B cell (primary cell): Measurements from ENCODE around the gene SCYGR5. TPM values are rescaled to one million over a fixed set of nuclear protein-coding genes. Genes with fewer than 3 reads are reported as not detected.

Experiments
- ATAC-seq: fragments of 200-7000 bp; cut with Tn5 transposase; one replicate; pipeline ENCODE4 v1.10.0; 2021; ENCODE audit warnings: low read depth, mild to moderate bottlenecking, moderate number of reproducible peaks, moderate library complexity
- CTCF ChIA-PET: fragments of 350-600 bp; sonication (Branson Sonifier 250); formaldehyde crosslinking; loops from one replicate; lab custom pipeline; 2021; ENCODE audit warnings: antibody characterized with exemption, inconsistent platforms; lab: Charles Lee
- POLR2A ChIA-PET: fragments of 350-600 bp; sonication (Branson Sonifier 250); formaldehyde crosslinking; loops from one replicate; lab custom pipeline; 2021; ENCODE audit warnings: antibody characterized with exemption; lab: Charles Lee
- DNase-seq: peaks from one replicate; pipeline ENCODE4 v3.0.0; 2013
- H2AFZ ChIP-seq: 2 replicates; pipeline ENCODE4 v1.6.1; 2012; ENCODE audit warnings: mild to moderate bottlenecking, low read depth, low read length; ENCODE audit not compliant: insufficient read depth, poor library complexity, severe bottlenecking
- H3K27ac ChIP-seq, 2 donors: 1 replicate in 1 of 2; 2 replicates in 1 of 2; pipeline ENCODE4 v1.5.1; 2012 to 2013; ENCODE audit warnings: low read length in 2 of 2, mild to moderate bottlenecking in 2 of 2, moderate library complexity in 1 of 2
- H3K27me3 ChIP-seq, 4 experiments: fragments of 200-600 bp in 1 of 4; sonication (generic) in 1 of 4; replicated peaks in 1 of 4; 1 replicate in 2 of 4; 2 replicates in 2 of 4; pipeline versions ENCODE4 v1.6.1 to v1.7.0; 2013 to 2016; ENCODE audit warnings: low read length in 3 of 4, mild to moderate bottlenecking in 2 of 4, mixed read lengths in 1 of 4, moderate library complexity in 1 of 4; ENCODE audit not compliant: insufficient read depth in 4 of 4, control insufficient read depth in 3 of 4; ENCODE audit errors: control extremely low read depth in 1 of 4
- H3K36me3 ChIP-seq, 2 experiments: replicated peaks in 1 of 2; 1 replicate in 1 of 2; 2 replicates in 1 of 2; pipeline versions ENCODE4 v1.6.1 to v1.7.1; 2013; ENCODE audit warnings: low read length in 1 of 2; ENCODE audit not compliant: insufficient read depth in 2 of 2, control insufficient read depth in 1 of 2; ENCODE audit errors: control extremely low read depth in 1 of 2, extremely low read depth in 1 of 2
- H3K4me1 ChIP-seq, 2 donors: fragments of 200-600 bp in 1 of 2; sonication (generic) in 1 of 2; 1 replicate in 1 of 2; 2 replicates in 1 of 2; pipeline versions ENCODE4 v1.5.1 to v1.6.1; 2013 to 2017; ENCODE audit warnings: low read length in 2 of 2; ENCODE audit not compliant: control insufficient read depth in 2 of 2, insufficient read depth in 2 of 2
- H3K4me2 ChIP-seq: replicated peaks from 2 replicates; pipeline ENCODE3; 2012; ENCODE audit warnings: mild to moderate bottlenecking, low read depth, low read length; ENCODE audit not compliant: poor library complexity, severe bottlenecking
- H3K4me3 ChIP-seq, 5 experiments: fragments of 200-600 bp in 1 of 5; sonication (generic) in 1 of 5; 1 replicate in 3 of 5; 2 replicates in 2 of 5; pipeline versions ENCODE4 v1.5.1 to v1.7.0; 2011 to 2016; ENCODE audit warnings: low read length in 4 of 5, mild to moderate bottlenecking in 4 of 5, low read depth in 2 of 5, control low read depth in 1 of 5, moderate library complexity in 1 of 5; ENCODE audit not compliant: insufficient read depth in 1 of 5; ENCODE audit errors: control extremely low read depth in 1 of 5, extremely low read depth in 1 of 5
- H3K79me2 ChIP-seq: fragments of 200-600 bp; sonication (generic); one replicate; pipeline ENCODE4 v1.6.0; 2016; ENCODE audit warnings: low read length; ENCODE audit not compliant: control insufficient read depth, insufficient read depth
- H3K9ac ChIP-seq: fragments of 200-600 bp; sonication (generic); 2 replicates; pipeline ENCODE4 v1.6.1; 2017; ENCODE audit warnings: mild to moderate bottlenecking, low read length, moderate library complexity
- H3K9me3 ChIP-seq, 3 donors: one replicate each; pipeline versions ENCODE4 v1.6.1 to v1.7.1; 2013; ENCODE audit warnings: low read length in 2 of 3; ENCODE audit not compliant: control insufficient read depth in 2 of 3, insufficient read depth in 1 of 3; ENCODE audit errors: control extremely low read depth in 1 of 3
- H4K20me1 ChIP-seq: 2 replicates; pipeline ENCODE4 v1.6.0; 2012; ENCODE audit warnings: mild to moderate bottlenecking, low read length; ENCODE audit not compliant: insufficient read depth, control insufficient read depth, poor library complexity, severe bottlenecking
- H3K27ac Mint-ChIP-seq: one replicate; pipeline ENCODE4 v1.8.0; 2021; ENCODE audit warnings: mixed read lengths
- H3K27me3 Mint-ChIP-seq: one replicate; pipeline ENCODE4 v1.8.0; 2021; ENCODE audit warnings: mixed read lengths
- H3K4me1 Mint-ChIP-seq: one replicate; pipeline ENCODE4 v1.8.0; 2021; ENCODE audit warnings: mixed read lengths
- H3K4me3 Mint-ChIP-seq: one replicate; pipeline ENCODE4 v1.8.0; 2021; ENCODE audit warnings: mixed read lengths
- H3K9me3 Mint-ChIP-seq: one replicate; pipeline ENCODE4 v1.8.0; 2022; ENCODE audit warnings: mixed read lengths; ENCODE audit not compliant: insufficient read depth
- EZH2 ChIP-seq: IDR thresholded peaks from 2 replicates; pipeline ENCODE4 v1.6.1; 2012; ENCODE audit warnings: borderline replicate concordance, low read depth, mild to moderate bottlenecking, moderate library complexity, low read length; ENCODE audit not compliant: insufficient read depth, poor library complexity, severe bottlenecking
- WGBS: methylation state at CpG from one replicate; pipeline ENCODE4 v1.1.5; 2013; ENCODE audit warnings: missing lambda C conversion rate; ENCODE audit not compliant: insufficient coverage; 5-methylcytosine and 5-hydroxymethylcytosine counted together
- intact Hi-C: fragments of 100-400 bp; cut with micrococcal nuclease; formaldehyde crosslinking; loops from one replicate; pipeline ENCODE4 v1.10.0; 2022
- polyA plus RNA-seq: library from polyadenylated mRNA; depleted of rRNA; stranded (reverse); fragments of >200 nt; gene quantifications from 2 replicates; pipeline ENCODE4 v1.2.3, GENCODE V29; 2012
- total RNA-seq, 2 donors: library from RNA; stranded (reverse); fragments of 120-200 nt in 1 of 2; gene quantifications; 1 replicate in 1 of 2; 2 replicates in 1 of 2; pipeline versions ENCODE4 v1.2.3 to v1.2.4, GENCODE V29; 2013 to 2022
- TF ChIP-seq, protein P1 (sequence below): fragments of 200-600 bp; IDR thresholded peaks from one replicate; pipeline ENCODE4 v1.8.0; 2022; ENCODE audit warnings: antibody characterized with exemption, mild to moderate bottlenecking

The SCYGR5 gene
- total and polyA plus RNA-seq, 2 donors (not counting 1 experiment from before 2014, with no cell fraction given), result not detected

DNA sequence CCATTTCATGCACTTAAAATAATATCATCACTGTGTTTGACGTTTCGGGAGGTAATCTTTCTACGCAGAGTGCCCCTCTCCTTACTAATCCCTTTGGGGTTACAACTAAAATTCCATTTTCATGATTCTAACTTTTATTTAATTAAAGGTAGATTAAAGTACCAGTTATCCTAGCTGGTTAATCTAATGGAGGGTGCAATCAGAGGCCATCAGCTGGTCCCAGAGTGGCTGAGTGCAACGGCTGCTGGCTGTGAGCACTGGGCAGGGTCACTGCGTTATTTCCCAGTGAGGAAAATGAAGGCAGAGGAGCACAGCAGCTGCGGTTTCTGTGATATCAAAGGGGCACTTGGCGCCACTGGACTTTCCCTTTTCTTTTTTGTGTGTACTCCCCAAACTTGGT, 37.2 kb upstream of the SCYGR5 start:
- no peak overlapping the region for H3K4me2 ChIP-seq
- no peaks in the 10 kb centered on the region for H3K4me1 Mint-ChIP-seq
- peaks cover 0 to 6% (median 2%) of the 10 kb centered on the region in 4 experiments for H3K27me3 ChIP-seq
- intact Hi-C loops, result no loop called here
- H3K27ac Mint-ChIP-seq, result no peak overlapping the region
- H3K4me3 ChIP-seq, result no peak overlapping the region
- no peaks in the 10 kb centered on the region for H4K20me1 ChIP-seq
- no peak overlapping the region for H3K9ac ChIP-seq
- POLR2A ChIA-PET, result no interaction called here
- no peak overlapping the region for H3K27ac ChIP-seq
- CTCF ChIA-PET, result no interaction called here
- no peaks in the 10 kb centered on the region for H3K36me3 ChIP-seq
- WGBS, result 72% methylated on average over 4 of the region's 7 CpGs
- DNase-seq, result no peak
- peaks cover 26% of the 10 kb centered on the region for H3K27me3 Mint-ChIP-seq
- no peaks in the 10 kb centered on the region for H3K9me3 ChIP-seq
- H3K4me1 ChIP-seq, result no peaks in the 10 kb centered on the region
- TF ChIP-seq EZH2, result no peak
- TF ChIP-seq, protein P1, sequence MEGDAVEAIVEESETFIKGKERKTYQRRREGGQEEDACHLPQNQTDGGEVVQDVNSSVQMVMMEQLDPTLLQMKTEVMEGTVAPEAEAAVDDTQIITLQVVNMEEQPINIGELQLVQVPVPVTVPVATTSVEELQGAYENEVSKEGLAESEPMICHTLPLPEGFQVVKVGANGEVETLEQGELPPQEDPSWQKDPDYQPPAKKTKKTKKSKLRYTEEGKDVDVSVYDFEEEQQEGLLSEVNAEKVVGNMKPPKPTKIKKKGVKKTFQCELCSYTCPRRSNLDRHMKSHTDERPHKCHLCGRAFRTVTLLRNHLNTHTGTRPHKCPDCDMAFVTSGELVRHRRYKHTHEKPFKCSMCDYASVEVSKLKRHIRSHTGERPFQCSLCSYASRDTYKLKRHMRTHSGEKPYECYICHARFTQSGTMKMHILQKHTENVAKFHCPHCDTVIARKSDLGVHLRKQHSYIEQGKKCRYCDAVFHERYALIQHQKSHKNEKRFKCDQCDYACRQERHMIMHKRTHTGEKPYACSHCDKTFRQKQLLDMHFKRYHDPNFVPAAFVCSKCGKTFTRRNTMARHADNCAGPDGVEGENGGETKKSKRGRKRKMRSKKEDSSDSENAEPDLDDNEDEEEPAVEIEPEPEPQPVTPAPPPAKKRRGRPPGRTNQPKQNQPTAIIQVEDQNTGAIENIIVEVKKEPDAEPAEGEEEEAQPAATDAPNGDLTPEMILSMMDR, result no peak
- H2AFZ ChIP-seq, result no peak overlapping the region
- H3K79me2 ChIP-seq, result no peaks in the 10 kb centered on the region
- H3K9me3 Mint-ChIP-seq, result no peaks in the 10 kb centered on the region
- ATAC-seq, result no peak
- H3K4me3 Mint-ChIP-seq, result no peak overlapping the region

DNA sequence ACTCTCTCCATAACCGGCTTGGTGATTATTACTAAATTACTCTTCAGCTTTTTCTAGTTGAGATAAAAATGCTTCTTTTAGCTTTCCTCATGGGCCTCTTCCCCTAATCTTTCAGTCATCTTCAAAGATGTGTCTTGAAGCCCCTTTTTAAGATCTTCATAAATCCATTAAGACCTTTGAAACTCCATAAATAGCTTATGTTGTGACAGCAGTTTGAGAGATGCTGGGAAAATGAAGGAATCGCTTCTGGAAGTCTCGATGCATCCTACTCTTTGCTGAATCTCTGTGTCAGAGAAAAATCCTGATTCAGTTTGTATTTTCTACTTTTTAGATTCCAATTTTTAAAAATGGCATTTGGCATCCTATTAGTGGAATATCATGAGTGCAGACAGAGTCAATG, 36.3 kb upstream of the SCYGR5 start:
- TF ChIP-seq, protein P1, result no peak
- TF ChIP-seq EZH2, result no peak
- DNase-seq (no peak), ATAC-seq (no peak)
- intact Hi-C loops, result no loop called here
- ChIA-PET CTCF (no interaction called here), POLR2A (no interaction called here)
- Histone ChIP-seq H3K27ac (no peak overlapping the region), H3K36me3 (no peaks in the 10 kb centered on the region), H3K79me2 (no peaks in the 10 kb centered on the region), H3K4me3 (no peak overlapping the region), H3K27me3 (peaks cover 0 to 6% (median 1%) of the 10 kb centered on the region in 4 experiments), H3K4me1 (no peaks in the 10 kb centered on the region), H3K9me3 (no peaks in the 10 kb centered on the region), H4K20me1 (no peaks in the 10 kb centered on the region), H3K9ac (no peak overlapping the region), H2AFZ (no peak overlapping the region), H3K4me2 (no peak overlapping the region)
- H3K27me3 Mint-ChIP-seq, result peaks cover 28% of the 10 kb centered on the region
- no peaks in the 10 kb centered on the region for H3K9me3 Mint-ChIP-seq
- H3K27ac Mint-ChIP-seq, result no peak overlapping the region
- no CpG with 5 or more reads among the region's 3 CpGs for WGBS
- no peak overlapping the region for H3K4me3 Mint-ChIP-seq
- H3K4me1 Mint-ChIP-seq, result no peaks in the 10 kb centered on the region
